ENCODE data around the gene ARF3.
"Not testable (repeated sequence)": the region's sequence is repeated elsewhere in the genome, so short reads cannot be mapped to it uniquely, and the experiment has no call there.

Gene ARF3

GRCh38 chr12:48927261-48927660 is 30.0 kb downstream of the ARF3 start:
- Histone ChIP-seq H3K9ac (ENCODE audit: low read length) (no peak overlapping the region), H3K4me1 (ENCODE audit: control insufficient read depth, insufficient read depth, low read length) (peaks cover 4% of the 10 kb centered on the region), H3K36me3 (ENCODE audit: control insufficient read depth, insufficient read depth, low read length) (peaks cover 2% of the 10 kb centered on the region), H3K27ac (ENCODE audit: low read depth, low read length) (no peak overlapping the region), H3K27me3 (ENCODE audit: control insufficient read depth, insufficient read depth, low read length) (no peaks in the 10 kb centered on the region), H3K4me3 (ENCODE audit: low read length) (no peak overlapping the region)

- peaks cover 5% of the 10 kb centered on the region for H3K36me3 ChIP-seq (ENCODE audit: control insufficient read depth, insufficient read depth, low read length)
- no peak within 1 kb of the TSS for H3K27ac ChIP-seq (ENCODE audit: low read depth, low read length)
- no peaks in the 10 kb centered on the region for H3K27me3 ChIP-seq (ENCODE audit: control insufficient read depth, insufficient read depth, low read length)
These were observed 31.8 kb downstream of the ARF3 start, which contains the start of gene FKBP11 for GRCh38 chr12:48925304-48926011. TSS of gene FKBP11 (minus strand) at chr12:48925492. CDS start at chr12:48925428, 64 bp downstream.

GRCh38 chr12:48924617-48925303 is 32.5 kb downstream of the ARF3 start:
- H3K27ac ChIP-seq (ENCODE audit: low read depth, low read length), result no peak overlapping the region
- H3K36me3 ChIP-seq (ENCODE audit: control insufficient read depth, insufficient read depth, low read length), result peaks cover 5% of the 10 kb centered on the region
- peak overlapping the region; percentile 45 for H3K9ac ChIP-seq (ENCODE audit: low read length)
- peak overlapping the region; percentile 96 for H3K4me3 ChIP-seq (ENCODE audit: low read length)
- H3K27me3 ChIP-seq (ENCODE audit: control insufficient read depth, insufficient read depth, low read length), result no peaks in the 10 kb centered on the region
- H3K4me1 ChIP-seq (ENCODE audit: control insufficient read depth, insufficient read depth, low read length), result peaks cover 4% of the 10 kb centered on the region

More at GRCh38 chr12:48925304-48926011, 31.8 kb downstream of the ARF3 start, which contains the start of gene FKBP11:
- Histone ChIP-seq H3K4me1 (ENCODE audit: control insufficient read depth, insufficient read depth, low read length) (peaks cover 4% of the 10 kb centered on the region), H3K4me3 (ENCODE audit: low read length) (peak within 1 kb of the TSS; percentile 96), H3K9ac (ENCODE audit: low read length) (peak within 1 kb of the TSS; percentile 45)

- H3K9ac ChIP-seq (ENCODE audit: low read length), result no peak overlapping the region
- H3K36me3 ChIP-seq (ENCODE audit: control insufficient read depth, insufficient read depth, low read length), result peaks cover 3% of the 10 kb centered on the region
- H3K4me1 ChIP-seq (ENCODE audit: control insufficient read depth, insufficient read depth, low read length), result peaks cover 4% of the 10 kb centered on the region
- H3K4me3 ChIP-seq (ENCODE audit: low read length), result no peak overlapping the region
- no peak overlapping the region for H3K27ac ChIP-seq (ENCODE audit: low read depth, low read length)
- no peaks in the 10 kb centered on the region for H3K27me3 ChIP-seq (ENCODE audit: control insufficient read depth, insufficient read depth, low read length)
These were observed 34.2 kb downstream of the ARF3 start for GRCh38 chr12:48923117-48923516.

GRCh38 chr12:48917857-48918537 is 39.3 kb downstream of the ARF3 start:
- H3K9ac ChIP-seq (ENCODE audit: low read length), result no peak overlapping the region
- no peaks in the 10 kb centered on the region for H3K27me3 ChIP-seq (ENCODE audit: control insufficient read depth, insufficient read depth, low read length)
- H3K27ac ChIP-seq (ENCODE audit: low read depth, low read length), result no peak overlapping the region
- peaks cover 3% of the 10 kb centered on the region for H3K36me3 ChIP-seq (ENCODE audit: control insufficient read depth, insufficient read depth, low read length)
- no peak overlapping the region for H3K4me3 ChIP-seq (ENCODE audit: low read length)
- no peaks in the 10 kb centered on the region for H3K4me1 ChIP-seq (ENCODE audit: control insufficient read depth, insufficient read depth, low read length)

GRCh38 chr12:48910196-48910595 is 47.1 kb downstream of the ARF3 start:
- Histone ChIP-seq H3K4me1 (ENCODE audit: control insufficient read depth, insufficient read depth, low read length) (no peaks in the 10 kb centered on the region), H3K4me3 (ENCODE audit: low read length) (no peak overlapping the region), H3K36me3 (ENCODE audit: control insufficient read depth, insufficient read depth, low read length) (no peaks in the 10 kb centered on the region), H3K9ac (ENCODE audit: low read length) (no peak overlapping the region), H3K27ac (ENCODE audit: low read depth, low read length) (no peak overlapping the region), H3K27me3 (ENCODE audit: control insufficient read depth, insufficient read depth, low read length) (no peaks in the 10 kb centered on the region)

- not testable (repeated sequence) for H3K4me3 ChIP-seq (ENCODE audit: low read length); H3K9ac ChIP-seq (ENCODE audit: low read length); H3K27me3 ChIP-seq (ENCODE audit: control insufficient read depth, insufficient read depth, low read length)
These were observed 47.6 kb downstream of the ARF3 start for GRCh38 chr12:48909698-48910097.

GRCh38 chr12:48907245-48907644 is 50.0 kb downstream of the ARF3 start:
- no peak overlapping the region for H3K27ac ChIP-seq (ENCODE audit: low read depth, low read length)
- H3K4me3 ChIP-seq (ENCODE audit: low read length), result no peak overlapping the region
- H3K27me3 ChIP-seq (ENCODE audit: control insufficient read depth, insufficient read depth, low read length), result no peaks in the 10 kb centered on the region
- no peaks in the 10 kb centered on the region for H3K36me3 ChIP-seq (ENCODE audit: control insufficient read depth, insufficient read depth, low read length)
- no peak overlapping the region for H3K9ac ChIP-seq (ENCODE audit: low read length)
- H3K4me1 ChIP-seq (ENCODE audit: control insufficient read depth, insufficient read depth, low read length), result no peaks in the 10 kb centered on the region

More at GRCh38 chr12:48909698-48910097, 47.6 kb downstream of the ARF3 start:
- not testable (repeated sequence) for H3K4me1 ChIP-seq (ENCODE audit: control insufficient read depth, insufficient read depth, low read length); H3K27ac ChIP-seq (ENCODE audit: low read depth, low read length); H3K36me3 ChIP-seq (ENCODE audit: control insufficient read depth, insufficient read depth, low read length)

GRCh38 chr12:48903982-48904411 is 53.3 kb downstream of the ARF3 start:
- no peak overlapping the region for H3K27ac ChIP-seq (ENCODE audit: low read depth, low read length)
- H3K9ac ChIP-seq (ENCODE audit: low read length), result no peak overlapping the region
- H3K27me3 ChIP-seq (ENCODE audit: control insufficient read depth, insufficient read depth, low read length), result no peaks in the 10 kb centered on the region
- H3K4me3 ChIP-seq (ENCODE audit: low read length), result peak overlapping the region; percentile 54
- H3K36me3 ChIP-seq (ENCODE audit: control insufficient read depth, insufficient read depth, low read length), result no peaks in the 10 kb centered on the region
- H3K4me1 ChIP-seq (ENCODE audit: control insufficient read depth, insufficient read depth, low read length), result no peaks in the 10 kb centered on the region

- H3K27me3 ChIP-seq (ENCODE audit: control insufficient read depth, insufficient read depth, low read length), result no peaks in the 10 kb centered on the region
- no peak overlapping the region for H3K9ac ChIP-seq (ENCODE audit: low read length)
- no peaks in the 10 kb centered on the region for H3K4me1 ChIP-seq (ENCODE audit: control insufficient read depth, insufficient read depth, low read length)
- H3K27ac ChIP-seq (ENCODE audit: low read depth, low read length), result no peak overlapping the region
- H3K36me3 ChIP-seq (ENCODE audit: control insufficient read depth, insufficient read depth, low read length), result no peaks in the 10 kb centered on the region
- no peak overlapping the region for H3K4me3 ChIP-seq (ENCODE audit: low read length)
These were observed 53.8 kb downstream of the ARF3 start for GRCh38 chr12:48903363-48903981.

GRCh38 chr12:48901278-48901677 is 56.0 kb downstream of the ARF3 start:
- no peak overlapping the region for H3K27ac ChIP-seq (ENCODE audit: low read depth, low read length)
- H3K4me1 ChIP-seq (ENCODE audit: control insufficient read depth, insufficient read depth, low read length), result no peaks in the 10 kb centered on the region
- H3K36me3 ChIP-seq (ENCODE audit: control insufficient read depth, insufficient read depth, low read length), result no peaks in the 10 kb centered on the region
- no peak overlapping the region for H3K4me3 ChIP-seq (ENCODE audit: low read length)
- H3K27me3 ChIP-seq (ENCODE audit: control insufficient read depth, insufficient read depth, low read length), result no peaks in the 10 kb centered on the region
- no peak overlapping the region for H3K9ac ChIP-seq (ENCODE audit: low read length)

GRCh38 chr12:48899651-48900050 is 57.6 kb downstream of the ARF3 start:
- no peaks in the 10 kb centered on the region for H3K36me3 ChIP-seq (ENCODE audit: control insufficient read depth, insufficient read depth, low read length)
- H3K27ac ChIP-seq (ENCODE audit: low read depth, low read length), result no peak overlapping the region
- no peak overlapping the region for H3K4me3 ChIP-seq (ENCODE audit: low read length)
- no peak overlapping the region for H3K9ac ChIP-seq (ENCODE audit: low read length)
- H3K27me3 ChIP-seq (ENCODE audit: control insufficient read depth, insufficient read depth, low read length), result no peaks in the 10 kb centered on the region
- H3K4me1 ChIP-seq (ENCODE audit: control insufficient read depth, insufficient read depth, low read length), result no peaks in the 10 kb centered on the region
